ENCODE measurements around the gene NELFE.
"Not testable (repeated sequence)": the region's sequence is repeated elsewhere in the genome, so short reads cannot be mapped to it uniquely, and the experiment has no call there.

NELFE gene

GRCh38 chr6:31945154-31945506 lies 13.6 kb downstream of the NELFE start:
- no peak overlapping the region for H3K4me3 ChIP-seq (ENCODE audit: low read depth, low read length)
- no peak for DNase-seq (ENCODE audit: low read depth)
- in situ Hi-C loops (cut with HindIII; ENCODE audit: low sequenced_read_pairs) = no loop called here

DNA sequence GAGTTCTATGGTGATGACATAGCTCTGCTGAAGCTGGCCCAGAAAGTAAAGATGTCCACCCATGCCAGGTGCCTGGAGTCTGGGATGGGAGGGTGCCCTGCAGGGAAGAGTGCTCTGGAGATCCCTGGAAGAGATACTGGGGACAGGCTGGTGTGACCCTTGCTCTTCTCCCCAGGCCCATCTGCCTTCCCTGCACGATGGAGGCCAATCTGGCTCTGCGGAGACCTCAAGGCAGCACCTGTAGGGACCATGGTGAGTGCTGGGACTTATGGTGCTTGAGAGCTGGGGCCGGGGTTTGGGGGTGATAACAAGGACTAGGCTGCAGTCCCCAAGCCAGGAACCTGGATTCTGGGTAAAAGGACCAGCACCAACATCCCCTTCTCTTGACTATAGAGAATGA lies 15.0 kb downstream of the NELFE start:
- no peak overlapping the region for H3K4me3 ChIP-seq (ENCODE audit: low read depth, low read length)
- DNase-seq (ENCODE audit: low read depth) = no peak
- in situ Hi-C loops (cut with HindIII; ENCODE audit: low sequenced_read_pairs) = no loop called here
- TF ChIP-seq, protein P1, sequence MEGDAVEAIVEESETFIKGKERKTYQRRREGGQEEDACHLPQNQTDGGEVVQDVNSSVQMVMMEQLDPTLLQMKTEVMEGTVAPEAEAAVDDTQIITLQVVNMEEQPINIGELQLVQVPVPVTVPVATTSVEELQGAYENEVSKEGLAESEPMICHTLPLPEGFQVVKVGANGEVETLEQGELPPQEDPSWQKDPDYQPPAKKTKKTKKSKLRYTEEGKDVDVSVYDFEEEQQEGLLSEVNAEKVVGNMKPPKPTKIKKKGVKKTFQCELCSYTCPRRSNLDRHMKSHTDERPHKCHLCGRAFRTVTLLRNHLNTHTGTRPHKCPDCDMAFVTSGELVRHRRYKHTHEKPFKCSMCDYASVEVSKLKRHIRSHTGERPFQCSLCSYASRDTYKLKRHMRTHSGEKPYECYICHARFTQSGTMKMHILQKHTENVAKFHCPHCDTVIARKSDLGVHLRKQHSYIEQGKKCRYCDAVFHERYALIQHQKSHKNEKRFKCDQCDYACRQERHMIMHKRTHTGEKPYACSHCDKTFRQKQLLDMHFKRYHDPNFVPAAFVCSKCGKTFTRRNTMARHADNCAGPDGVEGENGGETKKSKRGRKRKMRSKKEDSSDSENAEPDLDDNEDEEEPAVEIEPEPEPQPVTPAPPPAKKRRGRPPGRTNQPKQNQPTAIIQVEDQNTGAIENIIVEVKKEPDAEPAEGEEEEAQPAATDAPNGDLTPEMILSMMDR (IDR thresholded peaks at IDR 0.05; ENCODE audit: low read depth, low read length, missing control alignments) = no peak

More at GRCh38 chr6:31945154-31945506, 13.6 kb downstream of the NELFE start:
- TF ChIP-seq, protein P1 (IDR thresholded peaks at IDR 0.05; ENCODE audit: low read depth, low read length, missing control alignments) = no peak

DNA sequence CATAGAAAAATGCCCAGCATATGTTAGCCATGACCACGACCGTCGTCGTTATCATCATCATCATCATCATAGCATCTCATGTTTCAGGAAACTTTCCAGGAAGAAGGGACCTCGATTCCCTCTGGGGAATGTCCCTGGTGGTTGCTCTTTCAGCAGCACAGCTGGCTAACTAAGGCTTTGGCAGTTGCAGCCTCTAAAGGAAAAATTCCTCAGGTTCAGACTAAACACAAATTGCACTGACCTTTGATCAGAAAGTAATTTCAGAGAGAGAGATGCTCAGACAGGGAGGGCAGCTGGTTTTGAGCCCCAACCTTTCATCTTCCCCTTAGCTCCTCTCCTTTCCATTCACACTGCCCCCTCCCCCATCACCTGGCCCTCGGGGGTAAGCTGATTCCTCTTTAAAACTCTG lies 18.5 kb downstream of the NELFE start:
- in situ Hi-C loops (cut with HindIII; ENCODE audit: low sequenced_read_pairs) = no loop called here
- H3K4me3 ChIP-seq (ENCODE audit: low read depth, low read length) = no peak overlapping the region
- DNase-seq (ENCODE audit: low read depth) = no peak
- TF ChIP-seq, protein P1 (IDR thresholded peaks at IDR 0.05; ENCODE audit: low read depth, low read length, missing control alignments) = no peak

DNA sequence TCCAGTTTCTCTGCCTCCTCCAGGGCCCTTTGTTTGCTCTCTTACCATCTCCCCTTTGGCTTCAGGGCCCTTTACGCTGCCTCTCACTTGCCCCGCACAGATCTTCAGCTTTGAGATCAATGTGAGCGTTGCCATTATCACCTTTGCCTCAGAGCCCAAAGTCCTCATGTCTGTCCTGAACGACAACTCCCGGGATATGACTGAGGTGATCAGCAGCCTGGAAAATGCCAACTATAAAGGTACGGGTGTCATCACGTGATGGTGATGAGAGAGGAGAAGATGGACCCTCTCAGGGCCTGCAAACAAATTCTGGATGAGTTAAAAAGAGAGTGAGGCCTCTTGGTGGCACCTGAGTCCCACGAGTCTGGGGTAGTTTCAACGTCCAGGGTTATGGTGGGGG lies 22.9 kb downstream of the NELFE start:
- H3K4me3 ChIP-seq (ENCODE audit: low read depth, low read length) = no peak overlapping the region
- TF ChIP-seq, protein P1 (IDR thresholded peaks at IDR 0.05; ENCODE audit: low read depth, low read length, missing control alignments) = no peak
- no peak for DNase-seq (ENCODE audit: low read depth)
- in situ Hi-C loops (cut with HindIII; ENCODE audit: low sequenced_read_pairs) = no loop called here

DNA sequence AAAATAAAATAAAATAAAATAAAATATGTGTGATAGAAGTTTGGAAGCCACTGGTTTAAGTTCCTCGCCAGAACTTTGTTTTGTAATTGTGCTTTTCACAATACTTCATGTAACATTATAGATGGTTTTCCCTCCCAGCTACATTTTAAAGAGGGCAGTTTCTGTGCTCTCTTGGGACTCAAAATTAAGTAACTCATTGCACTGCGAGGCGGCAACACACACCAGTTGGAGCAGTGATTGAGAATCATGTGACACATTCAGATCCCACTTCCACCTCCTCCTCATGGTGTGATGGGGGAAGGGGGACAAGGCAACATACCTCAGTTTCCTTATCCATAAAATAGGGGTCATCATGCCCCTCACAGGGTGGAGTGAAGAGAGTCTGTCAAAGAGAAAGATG lies 23.8 kb downstream of the NELFE start:
- DNase-seq (ENCODE audit: low read depth) = no peak
- in situ Hi-C loops (cut with HindIII; ENCODE audit: low sequenced_read_pairs) = no loop called here

DNA sequence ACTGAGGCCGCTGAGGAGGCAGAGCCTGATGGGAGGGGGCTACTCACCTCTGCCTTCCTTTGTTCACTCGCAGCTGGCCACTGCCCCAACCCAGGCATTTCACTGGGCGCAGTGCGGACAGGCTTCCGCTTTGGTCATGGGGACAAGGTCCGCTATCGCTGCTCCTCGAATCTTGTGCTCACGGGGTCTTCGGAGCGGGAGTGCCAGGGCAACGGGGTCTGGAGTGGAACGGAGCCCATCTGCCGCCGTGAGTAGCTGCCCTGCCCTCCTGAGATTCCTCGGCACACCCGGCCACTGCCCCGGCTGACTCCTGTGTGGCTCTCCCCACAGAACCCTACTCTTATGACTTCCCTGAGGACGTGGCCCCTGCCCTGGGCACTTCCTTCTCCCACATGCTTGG lies 25.2 kb downstream of the NELFE start:
- in situ Hi-C loops (cut with HindIII; ENCODE audit: low sequenced_read_pairs) = no loop called here
- no peak for DNase-seq (ENCODE audit: low read depth)
- TF ChIP-seq, protein P1 (IDR thresholded peaks at IDR 0.05; ENCODE audit: low read depth, low read length, missing control alignments) = no peak
- no peak overlapping the region for H3K4me3 ChIP-seq (ENCODE audit: low read depth, low read length)

More for the DNA sequence above, 23.8 kb downstream of the NELFE start:
- TF ChIP-seq, protein P1 (IDR thresholded peaks at IDR 0.05; ENCODE audit: low read depth, low read length, missing control alignments) = no peak
- no peak overlapping the region for H3K4me3 ChIP-seq (ENCODE audit: low read depth, low read length)

- DNase-seq (ENCODE audit: low read depth); in situ Hi-C loops (cut with HindIII; ENCODE audit: low sequenced_read_pairs); H3K4me3 ChIP-seq (ENCODE audit: low read depth, low read length): not testable (repeated sequence)
Measured at GRCh38 chr6:31932137-31932536, 26.6 kb downstream of the NELFE start.

All from astrocyte of the cerebellum (primary cell).